Astrocyte of the spinal cord (primary cell): ENCODE results near the gene BRME1.
A peak's percentile ranks its signal among the peaks of the same experiment; 100 is the strongest.
"Not testable (repeated sequence)": the region's sequence is repeated elsewhere in the genome, so short reads cannot be mapped to it uniquely, and the experiment has no call there.

Experiments used
- DNase-seq: peaks from one replicate; pipeline ENCODE4 v3.0.0; 2011; ENCODE audit warnings: low read depth, low spot score
- H3K4me3 ChIP-seq: 2 replicates; pipeline ENCODE4 v1.5.1; 2011; ENCODE audit warnings: low read depth, mild to moderate bottlenecking, low read length, moderate library complexity
- in situ Hi-C: cut with HindIII; loops from 2 replicates; pipeline ENCODE4 v1.10.0; 2017; ENCODE audit warnings: low sequenced_read_pairs
- TF ChIP-seq, protein P1 (sequence below): IDR thresholded peaks from 2 replicates; pipeline ENCODE4 v1.5.1; 2012; ENCODE audit warnings: low read depth, mild to moderate bottlenecking, low read length, inconsistent platforms

Gene BRME1

DNA sequence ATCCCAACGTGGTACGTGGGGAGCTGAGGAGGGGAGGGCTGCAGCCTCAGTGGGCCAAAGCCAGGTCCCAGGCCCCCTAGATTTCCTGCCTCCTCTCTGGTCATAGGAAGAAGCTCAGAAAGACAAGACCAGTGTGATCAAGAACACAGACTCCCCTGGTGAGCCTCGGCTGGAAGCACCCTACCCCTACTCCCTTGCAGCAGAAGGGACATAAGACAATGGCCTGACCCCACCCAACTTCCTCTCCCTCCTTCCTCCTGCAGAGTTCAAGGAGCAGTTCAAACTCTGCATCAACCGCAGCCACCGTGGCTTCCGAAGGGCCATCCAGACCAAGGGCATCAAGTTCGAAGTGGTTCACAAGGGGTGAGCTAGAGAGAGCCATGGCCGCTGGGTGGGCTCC, 20.8 kb upstream of the BRME1 start:
- TF ChIP-seq, protein P1, sequence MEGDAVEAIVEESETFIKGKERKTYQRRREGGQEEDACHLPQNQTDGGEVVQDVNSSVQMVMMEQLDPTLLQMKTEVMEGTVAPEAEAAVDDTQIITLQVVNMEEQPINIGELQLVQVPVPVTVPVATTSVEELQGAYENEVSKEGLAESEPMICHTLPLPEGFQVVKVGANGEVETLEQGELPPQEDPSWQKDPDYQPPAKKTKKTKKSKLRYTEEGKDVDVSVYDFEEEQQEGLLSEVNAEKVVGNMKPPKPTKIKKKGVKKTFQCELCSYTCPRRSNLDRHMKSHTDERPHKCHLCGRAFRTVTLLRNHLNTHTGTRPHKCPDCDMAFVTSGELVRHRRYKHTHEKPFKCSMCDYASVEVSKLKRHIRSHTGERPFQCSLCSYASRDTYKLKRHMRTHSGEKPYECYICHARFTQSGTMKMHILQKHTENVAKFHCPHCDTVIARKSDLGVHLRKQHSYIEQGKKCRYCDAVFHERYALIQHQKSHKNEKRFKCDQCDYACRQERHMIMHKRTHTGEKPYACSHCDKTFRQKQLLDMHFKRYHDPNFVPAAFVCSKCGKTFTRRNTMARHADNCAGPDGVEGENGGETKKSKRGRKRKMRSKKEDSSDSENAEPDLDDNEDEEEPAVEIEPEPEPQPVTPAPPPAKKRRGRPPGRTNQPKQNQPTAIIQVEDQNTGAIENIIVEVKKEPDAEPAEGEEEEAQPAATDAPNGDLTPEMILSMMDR: no peak
- no peak for DNase-seq
- in situ Hi-C loops: no loop called here
- no peak overlapping the region for H3K4me3 ChIP-seq

DNA sequence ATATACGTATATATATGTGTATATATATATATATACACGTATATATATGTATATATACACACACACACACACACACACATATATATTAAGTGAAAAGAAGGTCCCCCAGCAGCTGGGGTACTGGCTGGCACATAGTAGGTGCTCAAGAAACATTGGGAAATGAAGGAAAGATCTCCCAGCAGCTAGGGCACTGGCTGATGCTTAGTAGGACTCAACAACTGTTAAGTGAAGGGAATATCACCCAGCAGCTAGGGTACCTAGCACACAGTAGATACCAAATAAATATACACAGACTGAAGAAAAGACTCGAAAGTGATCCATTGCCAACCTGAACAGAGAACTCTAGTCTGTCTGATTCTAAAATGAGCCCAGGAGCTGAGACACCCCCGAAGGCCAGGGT, 20.1 kb upstream of the BRME1 start:
- TF ChIP-seq, protein P1: no peak
- no peak overlapping the region for H3K4me3 ChIP-seq
- DNase-seq: no peak
- in situ Hi-C loops: no loop called here

DNA sequence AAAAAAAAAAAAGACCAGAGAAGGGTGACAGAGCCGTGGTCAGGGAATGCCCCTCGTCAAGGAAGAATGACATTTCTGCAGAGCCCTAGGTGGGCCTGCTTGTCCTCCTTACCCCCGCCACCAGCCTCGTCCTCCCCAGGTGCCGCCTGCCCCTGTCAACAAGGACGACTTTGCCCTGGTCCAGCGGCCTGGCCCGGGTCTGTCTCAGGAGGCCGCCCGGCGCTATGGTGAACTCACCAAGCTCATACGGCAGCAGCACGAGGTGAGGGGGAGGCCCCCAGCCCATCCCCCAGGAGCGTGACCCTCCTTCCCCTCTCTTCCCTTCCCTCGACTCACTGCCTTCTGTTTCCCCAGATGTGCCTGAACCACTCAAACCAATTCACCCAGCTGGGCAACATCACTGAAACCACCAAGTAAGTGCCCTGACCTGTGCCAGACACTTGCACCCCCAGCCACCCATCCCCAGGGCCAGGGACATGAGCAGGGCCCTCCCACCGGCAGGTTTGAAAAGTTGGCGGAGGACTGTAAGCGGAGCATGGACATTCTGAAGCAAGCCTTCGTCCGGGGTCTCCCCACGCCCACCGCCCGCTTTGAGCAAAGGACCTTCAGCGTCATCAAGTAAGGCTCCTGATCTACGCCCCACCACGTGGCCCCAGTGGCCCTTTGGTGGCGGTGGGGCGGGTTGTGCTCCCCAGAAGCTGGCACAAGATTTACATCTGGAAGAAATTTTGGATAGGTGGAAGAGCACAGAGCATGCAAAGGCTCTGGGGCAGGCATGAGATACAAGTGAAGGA, 17.5 kb upstream of the BRME1 start:
- no peak for DNase-seq
- in situ Hi-C loops: no loop called here
- no peak overlapping the region for H3K4me3 ChIP-seq
- TF ChIP-seq, protein P1: no peak

DNA sequence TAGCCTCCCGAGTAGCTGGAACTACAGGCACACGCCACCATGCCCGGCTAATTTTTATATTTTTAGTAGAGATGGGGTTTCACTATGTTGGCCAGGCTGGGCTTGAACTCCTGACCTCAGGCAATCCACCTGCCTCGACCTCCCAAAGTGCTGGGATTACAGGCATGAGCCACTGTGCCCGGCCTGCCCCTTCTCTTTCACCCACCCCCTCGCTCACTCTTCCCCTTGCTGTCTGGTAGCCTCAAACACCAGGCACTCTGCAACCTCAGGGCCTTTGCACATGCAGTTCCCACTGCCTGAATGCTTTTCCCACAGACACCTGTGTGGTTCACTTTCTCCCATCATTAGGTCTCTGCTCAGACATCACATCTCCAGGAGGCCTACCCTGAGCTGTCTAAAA, 16.2 kb upstream of the BRME1 start:
- DNase-seq, H3K4me3 ChIP-seq, in situ Hi-C loops: not testable (repeated sequence)

DNA sequence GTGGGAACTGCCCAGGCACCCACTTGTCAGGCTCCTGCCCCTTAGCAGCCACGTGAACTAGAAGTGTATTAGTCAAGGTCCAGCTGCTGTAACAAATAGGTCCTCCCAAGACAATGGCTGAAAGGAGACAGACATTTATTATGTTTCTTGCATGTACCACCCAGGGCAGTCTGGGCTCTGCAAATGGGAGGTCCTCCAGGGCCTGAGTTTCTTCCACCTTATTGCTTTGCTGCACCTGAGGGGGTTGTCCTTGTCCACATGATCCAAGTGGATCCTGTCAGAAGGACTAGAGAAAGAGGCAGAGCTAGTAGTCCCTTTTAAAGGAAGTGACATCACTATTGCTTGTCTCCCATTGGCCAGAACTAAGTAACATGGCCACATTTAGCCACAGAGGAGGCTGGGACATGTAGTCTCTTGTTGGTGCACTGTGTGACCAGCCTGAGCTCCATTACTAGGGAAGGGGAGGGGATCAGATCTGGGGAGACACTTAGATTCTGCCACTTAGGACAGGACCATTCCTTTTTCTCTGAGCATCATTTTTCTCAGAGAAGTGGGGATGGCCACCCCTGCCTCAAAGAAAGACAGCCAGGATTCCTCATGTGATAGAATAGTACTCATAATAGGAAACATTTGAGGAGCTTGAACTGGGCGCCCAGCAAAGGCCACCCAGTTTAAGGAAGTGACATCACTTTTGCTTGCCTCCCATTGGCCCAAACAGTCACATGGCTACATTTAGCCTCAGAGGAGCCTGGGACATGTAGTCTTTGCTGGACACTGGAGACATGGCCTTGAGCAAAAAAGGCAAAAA, 15.2 kb upstream of the BRME1 start:
- TF ChIP-seq, protein P1: no peak
- H3K4me3 ChIP-seq: no peak overlapping the region
- in situ Hi-C loops: no loop called here
- DNase-seq: peak; percentile 40

DNA sequence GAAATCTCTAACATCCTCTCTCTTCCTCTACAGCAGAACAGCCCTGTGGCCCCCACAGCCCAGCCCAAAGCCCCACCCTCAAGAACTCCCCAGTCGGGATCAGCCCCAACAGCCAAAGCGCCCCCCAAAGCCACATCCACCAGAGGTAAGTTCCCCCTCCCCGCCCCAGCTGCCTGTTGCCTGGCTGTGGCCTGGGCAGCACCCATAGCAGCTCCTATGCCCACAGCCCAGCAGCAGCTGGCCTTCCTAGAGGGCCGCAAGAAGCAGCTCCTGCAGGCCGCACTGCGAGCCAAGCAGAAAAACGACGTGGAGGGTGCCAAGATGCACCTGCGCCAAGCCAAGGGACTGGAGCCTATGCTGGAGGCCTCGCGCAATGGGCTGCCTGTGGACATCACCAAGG, 14.6 kb upstream of the BRME1 start:
- in situ Hi-C loops: no loop called here
- no peak for DNase-seq
- H3K4me3 ChIP-seq: no peak overlapping the region
- TF ChIP-seq, protein P1: no peak

DNA sequence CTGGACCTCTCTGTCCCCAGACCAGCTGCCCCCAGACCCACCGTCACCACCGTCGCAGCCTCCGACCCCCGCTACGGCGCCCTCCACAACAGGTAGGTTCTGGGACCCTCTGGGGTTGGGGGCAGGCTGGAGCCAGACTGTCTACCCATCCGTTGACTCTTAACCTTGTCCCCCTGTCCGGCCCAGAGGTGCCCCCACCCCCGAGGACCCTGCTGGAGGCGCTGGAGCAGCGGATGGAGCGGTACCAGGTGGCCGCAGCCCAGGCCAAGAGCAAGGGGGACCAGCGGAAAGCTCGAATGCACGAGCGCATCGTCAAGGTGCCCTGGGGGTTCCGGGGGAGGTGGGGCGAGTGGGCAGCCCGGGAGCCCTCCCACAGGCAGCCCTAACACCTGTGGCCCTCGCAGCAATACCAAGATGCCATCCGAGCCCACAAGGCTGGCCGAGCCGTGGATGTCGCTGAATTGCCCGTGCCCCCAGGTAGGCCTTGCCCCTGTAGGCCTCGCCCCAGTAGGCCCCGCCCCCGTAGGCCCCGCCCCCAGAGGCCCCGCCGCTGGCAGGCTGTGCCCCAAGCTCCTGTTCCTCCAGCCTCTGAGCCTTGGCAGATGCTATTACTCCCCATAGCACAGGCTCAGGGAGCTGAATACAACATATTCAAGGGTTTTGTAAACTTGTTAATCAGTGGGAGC, 13.0 kb upstream of the BRME1 start:
- H3K4me3 ChIP-seq: no peak overlapping the region
- in situ Hi-C loops: no loop called here
- no peak for DNase-seq
- TF ChIP-seq, protein P1: no peak
